ENCODE data around the gene GALK2.

GALK2 gene

GRCh38 chr15:49278751-49279150 lies 108.7 kb downstream of the GALK2 start:
- DNase-seq (ENCODE audit: low read depth in 4 of 4, low spot score in 1 of 4), result no peak

- no peak for DNase-seq (ENCODE audit: low read depth in 4 of 4, low spot score in 1 of 4)
These were observed 109.7 kb downstream of the GALK2 start for GRCh38 chr15:49279521-49280456.

GRCh38 chr15:49282366-49282765 lies 112.3 kb downstream of the GALK2 start:
- no peak for DNase-seq (ENCODE audit: low read depth in 4 of 4, low spot score in 1 of 4)

- DNase-seq (ENCODE audit: low read depth in 4 of 4, low spot score in 1 of 4), result no peak
These were observed 116.8 kb downstream of the GALK2 start for GRCh38 chr15:49286649-49287404.

- DNase-seq (ENCODE audit: low read depth in 4 of 4, low spot score in 1 of 4), result no peak
These were observed 117.4 kb downstream of the GALK2 start for GRCh38 chr15:49287481-49287880.

- no peak for DNase-seq (ENCODE audit: low read depth in 4 of 4, low spot score in 1 of 4)
These were observed 118.3 kb downstream of the GALK2 start for GRCh38 chr15:49288391-49288790.

GRCh38 chr15:49290191-49290590 lies 120.1 kb downstream of the GALK2 start:
- DNase-seq (ENCODE audit: low read depth in 4 of 4, low spot score in 1 of 4), result no peak

- no peak for DNase-seq (ENCODE audit: low read depth in 4 of 4, low spot score in 1 of 4)
These were observed 123.9 kb downstream of the GALK2 start for GRCh38 chr15:49293941-49294340.

GRCh38 chr15:49296258-49296657 lies 126.2 kb downstream of the GALK2 start:
- DNase-seq (ENCODE audit: low read depth in 4 of 4, low spot score in 1 of 4), result no peak

GRCh38 chr15:49297584-49297983 lies 127.5 kb downstream of the GALK2 start:
- DNase-seq (ENCODE audit: low read depth in 4 of 4, low spot score in 1 of 4), result no peak

- no peak for DNase-seq (ENCODE audit: low read depth in 4 of 4, low spot score in 1 of 4)
These were observed 130.8 kb downstream of the GALK2 start for GRCh38 chr15:49300856-49301255.

- no peak for DNase-seq (ENCODE audit: low read depth in 4 of 4, low spot score in 1 of 4)
These were observed 131.5 kb downstream of the GALK2 start for GRCh38 chr15:49301562-49301961.

GRCh38 chr15:49303003-49303402 lies 133.0 kb downstream of the GALK2 start:
- no peak for DNase-seq (ENCODE audit: low read depth in 4 of 4, low spot score in 1 of 4)

GRCh38 chr15:49306551-49306950 lies 136.5 kb downstream of the GALK2 start:
- DNase-seq (ENCODE audit: low read depth in 4 of 4, low spot score in 1 of 4), result no peak

GRCh38 chr15:49308686-49309085 lies 138.6 kb downstream of the GALK2 start:
- DNase-seq (ENCODE audit: low read depth in 4 of 4, low spot score in 1 of 4), result no peak

GRCh38 chr15:49309889-49310288 lies 139.8 kb downstream of the GALK2 start:
- no peak for DNase-seq (ENCODE audit: low read depth in 4 of 4, low spot score in 1 of 4)

- no peak for DNase-seq (ENCODE audit: low read depth in 4 of 4, low spot score in 1 of 4)
These were observed 143.6 kb downstream of the GALK2 start for GRCh38 chr15:49313650-49314049.

- DNase-seq (ENCODE audit: low read depth in 4 of 4, low spot score in 1 of 4), result no peak
These were observed 144.7 kb downstream of the GALK2 start for GRCh38 chr15:49314716-49315115.

GRCh38 chr15:49315391-49315823 lies 145.4 kb downstream of the GALK2 start:
- DNase-seq (ENCODE audit: low read depth in 4 of 4, low spot score in 1 of 4), result no peak

GRCh38 chr15:49320351-49320750 lies 150.3 kb downstream of the GALK2 start:
- no peak for DNase-seq (ENCODE audit: low read depth in 4 of 4, low spot score in 1 of 4)

GRCh38 chr15:49323207-49323606 lies 153.2 kb downstream of the GALK2 start:
- DNase-seq (ENCODE audit: low read depth in 4 of 4, low spot score in 1 of 4), result no peak

GRCh38 chr15:49327927-49328326 lies 157.9 kb downstream of the GALK2 start:
- DNase-seq (ENCODE audit: low read depth in 4 of 4, low spot score in 1 of 4), result no peak
